Sciatic nerve (tissue), 2 donors: ENCODE results near the gene SERPINB3. TPM values are rescaled to one million over a fixed set of nuclear protein-coding genes. Genes with fewer than 3 reads are reported as not detected.
"Not testable (repeated sequence)": the region's sequence is repeated elsewhere in the genome, so short reads cannot be mapped to it uniquely, and the experiment has no call there.

ENCODE experiments used
- ATAC-seq: fragments of 200-7000 bp; cut with Tn5 transposase; one replicate; pipeline ENCODE4 v1.9.1; 2020; ENCODE audit warnings: mild to moderate bottlenecking, moderate library complexity
- DNase-seq: peaks from one replicate; pipeline ENCODE4 v3.0.0-alpha.2; 2020; ENCODE audit warnings: low spot score
- intact Hi-C: fragments of 100-400 bp; cut with DNase I; formaldehyde crosslinking; loops from one replicate; pipeline ENCODE4 v1.14.2; 2022
- total RNA-seq: library from RNA; stranded (reverse); fragmentation: NEBNext Ultra II Directional; extraction: Animal tissue kit (Norgen Biotek cat#: 25700); gene quantifications from one replicate; pipeline ENCODE4 v1.2.1, GENCODE V29; 2021
- donor health status: DM: no; HTN: no; CAD: no.
- donor health status: DM: no; HTN: no; CAD: no.

Gene SERPINB3
- total RNA-seq: not detected

- DNase-seq, intact Hi-C loops, ATAC-seq: not testable (repeated sequence)
These were observed at the start of gene SERPINB3 for GRCh38 chr18:63661750-63662149. Gene SERPINB3 (minus strand): TSS chr18:63661893. CDS start chr18:63661216, 677 bp downstream.

GRCh38 chr18:63708650-63709049 lies 47.0 kb upstream of the SERPINB3 start:
- DNase-seq (no peak), ATAC-seq (no peak)
- intact Hi-C loops: no loop called here

DNA sequence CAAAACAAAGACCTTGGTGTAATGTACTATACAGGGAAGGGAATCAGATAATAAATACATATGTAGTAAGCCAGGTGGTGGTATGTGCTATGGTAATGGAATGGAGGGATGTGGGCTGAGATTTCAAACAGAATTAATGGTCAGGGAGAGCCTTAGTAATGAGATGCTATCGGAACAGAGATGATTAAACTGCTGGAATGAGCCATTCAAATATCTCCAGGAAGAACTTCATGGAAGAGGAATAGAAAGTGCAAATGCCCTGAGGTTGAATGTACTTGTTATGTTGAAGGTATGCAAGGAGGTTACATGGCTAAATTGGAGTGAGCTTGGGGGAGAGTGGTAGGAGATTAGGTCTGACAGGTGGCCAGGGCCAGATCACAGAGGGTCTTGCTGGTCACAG lies 46.1 kb upstream of the SERPINB3 start:
- ATAC-seq: no peak
- intact Hi-C loops: no loop called here

DNA sequence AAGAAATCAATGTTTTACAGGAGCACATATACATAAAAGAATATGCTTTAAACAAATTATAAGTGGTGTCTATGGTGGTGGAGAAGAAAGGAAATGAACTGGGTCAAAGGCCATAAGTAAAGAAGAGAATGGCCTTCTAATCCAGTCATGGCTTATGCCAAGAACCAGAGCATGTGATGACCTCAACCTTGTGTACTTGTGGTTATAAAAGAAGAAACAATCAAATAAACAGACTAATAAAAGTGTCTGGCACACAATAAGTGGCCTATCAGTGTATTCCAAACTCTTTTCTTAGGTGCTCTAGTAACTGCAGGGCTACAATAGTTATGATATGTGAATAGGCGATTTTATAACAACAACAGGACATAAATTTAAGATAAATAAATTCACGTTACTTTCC lies 43.7 kb upstream of the SERPINB3 start:
- DNase-seq: no peak
- no peak for ATAC-seq
- intact Hi-C loops: no loop called here

More for the DNA sequence above, 46.1 kb upstream of the SERPINB3 start:
- no peak for DNase-seq

DNA sequence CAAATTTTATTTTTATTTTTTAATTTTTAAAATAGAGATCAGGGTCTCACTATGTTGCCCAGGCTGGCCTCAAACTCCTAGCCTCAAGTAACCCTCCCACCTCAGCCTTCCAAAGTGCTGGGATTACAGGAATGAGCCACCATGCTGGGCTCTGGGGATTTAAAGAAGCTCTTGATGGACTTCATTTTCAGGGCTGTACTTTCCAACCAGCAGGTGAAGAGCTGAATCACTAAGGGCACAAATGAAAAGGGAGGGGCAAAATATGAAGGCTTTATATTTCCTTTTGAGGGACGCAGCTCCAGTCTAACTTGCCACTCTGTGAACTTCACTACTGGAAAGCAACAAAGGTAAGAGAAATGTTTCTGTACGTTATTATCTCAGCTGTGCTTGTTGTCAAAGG lies 41.0 kb upstream of the SERPINB3 start, which contains the start of gene SERPINB11:
Gene SERPINB11, plus strand, starts transcription at position 301 of the 400 bp plus-strand sequence. CDS start 7,234 bp downstream, outside the sequence.
- no peak for DNase-seq
- intact Hi-C loops: no loop called here
- ATAC-seq: no peak

DNA sequence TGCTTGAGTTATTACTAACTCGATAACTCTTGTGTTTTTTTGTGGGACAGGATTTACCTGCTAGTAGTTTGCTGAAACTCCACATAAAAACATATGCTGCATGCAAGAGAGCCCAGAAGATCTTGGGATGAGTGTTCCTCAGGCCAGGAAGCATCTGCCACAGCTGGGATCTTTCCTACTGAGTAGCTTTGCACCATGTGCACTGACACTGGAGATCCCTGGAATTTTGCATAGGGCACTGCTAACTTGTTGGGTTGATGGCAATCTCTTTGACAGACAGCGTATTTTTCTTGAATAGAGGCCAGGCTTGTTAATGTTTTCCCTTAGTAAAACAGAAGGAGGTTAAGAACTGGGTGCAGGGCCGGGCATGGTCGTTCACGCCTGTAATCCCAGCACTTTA lies 40.3 kb upstream of the SERPINB3 start:
- DNase-seq: no peak
- no peak for ATAC-seq
- intact Hi-C loops: no loop called here

GRCh38 chr18:63700501-63700900 lies 38.8 kb upstream of the SERPINB3 start:
- DNase-seq: no peak
- intact Hi-C loops: no loop called here
- no peak for ATAC-seq

GRCh38 chr18:63697097-63697660 lies 35.5 kb upstream of the SERPINB3 start:
- ATAC-seq (no peak), DNase-seq (no peak)
- intact Hi-C loops: no loop called here

DNA sequence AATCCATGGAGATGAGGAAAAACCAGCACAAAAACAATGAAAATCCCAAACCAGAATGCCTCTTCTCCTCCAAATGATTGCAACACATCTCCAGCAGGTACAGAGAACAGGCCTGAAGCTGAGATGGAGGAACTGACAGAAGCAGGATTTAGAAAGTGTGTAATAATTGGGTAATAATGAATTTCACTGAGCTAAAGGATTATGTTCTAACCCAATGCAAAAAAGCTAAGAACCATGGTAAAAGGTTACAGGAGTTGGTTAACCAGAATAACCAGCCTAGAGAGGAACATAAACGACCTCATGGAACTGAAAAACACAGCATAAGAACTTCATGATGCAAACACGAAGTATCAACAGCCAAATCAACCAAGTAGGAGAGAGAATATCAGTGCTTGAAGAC lies 27.4 kb upstream of the SERPINB3 start:
- DNase-seq (no peak), ATAC-seq (no peak)
- intact Hi-C loops: no loop called here

- ATAC-seq (no peak), DNase-seq (no peak)
- intact Hi-C loops: no loop called here
These were observed 25.2 kb upstream of the SERPINB3 start for GRCh38 chr18:63686871-63687270.

DNA sequence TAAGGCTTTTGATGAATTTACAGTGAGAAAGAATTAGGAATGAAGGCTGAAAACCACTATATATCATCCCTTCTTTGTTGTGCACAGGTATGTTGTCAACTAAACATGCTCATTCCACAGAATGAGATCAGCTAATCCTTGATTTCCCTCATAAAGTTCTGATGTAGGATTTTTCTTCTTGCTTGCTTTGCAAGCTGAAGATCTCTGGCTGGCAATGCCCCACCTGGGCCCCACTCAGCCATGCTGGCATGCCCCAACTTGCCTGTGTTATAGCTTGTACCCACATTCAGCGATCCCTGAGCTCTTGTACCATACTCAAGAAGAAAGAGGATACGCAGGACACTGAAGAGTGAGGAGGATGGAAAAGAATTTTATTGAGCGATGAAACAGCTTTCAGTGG lies 23.0 kb upstream of the SERPINB3 start:
- intact Hi-C loops: no loop called here
- DNase-seq (no peak), ATAC-seq (no peak)

DNA sequence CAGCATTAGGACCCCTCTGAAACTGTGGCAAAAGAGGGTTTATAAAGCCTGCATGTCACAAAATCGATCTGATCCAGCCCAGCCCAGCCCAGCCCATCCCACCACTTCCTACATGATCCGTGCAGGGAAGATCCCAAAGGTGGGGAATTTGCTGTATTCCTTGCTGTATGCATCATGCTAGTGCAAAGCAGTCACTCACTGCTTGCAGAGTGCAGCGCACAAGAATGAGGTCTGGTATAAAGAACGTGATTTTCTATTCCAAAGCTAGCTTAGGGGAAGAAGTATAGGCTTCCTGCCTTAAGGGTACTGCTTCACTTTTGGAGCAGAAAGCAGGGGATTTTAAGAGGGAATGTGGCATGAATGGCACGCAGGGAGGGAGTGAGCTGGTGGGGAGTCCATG lies 22.2 kb upstream of the SERPINB3 start:
- intact Hi-C loops: no loop called here

GRCh38 chr18:63683152-63683551 lies 21.5 kb upstream of the SERPINB3 start:
- peak; percentile 62 for ATAC-seq
- no peak for DNase-seq
- intact Hi-C loops: no loop called here

More for the DNA sequence above, 22.2 kb upstream of the SERPINB3 start:
- no peak for ATAC-seq
- no peak for DNase-seq

DNA sequence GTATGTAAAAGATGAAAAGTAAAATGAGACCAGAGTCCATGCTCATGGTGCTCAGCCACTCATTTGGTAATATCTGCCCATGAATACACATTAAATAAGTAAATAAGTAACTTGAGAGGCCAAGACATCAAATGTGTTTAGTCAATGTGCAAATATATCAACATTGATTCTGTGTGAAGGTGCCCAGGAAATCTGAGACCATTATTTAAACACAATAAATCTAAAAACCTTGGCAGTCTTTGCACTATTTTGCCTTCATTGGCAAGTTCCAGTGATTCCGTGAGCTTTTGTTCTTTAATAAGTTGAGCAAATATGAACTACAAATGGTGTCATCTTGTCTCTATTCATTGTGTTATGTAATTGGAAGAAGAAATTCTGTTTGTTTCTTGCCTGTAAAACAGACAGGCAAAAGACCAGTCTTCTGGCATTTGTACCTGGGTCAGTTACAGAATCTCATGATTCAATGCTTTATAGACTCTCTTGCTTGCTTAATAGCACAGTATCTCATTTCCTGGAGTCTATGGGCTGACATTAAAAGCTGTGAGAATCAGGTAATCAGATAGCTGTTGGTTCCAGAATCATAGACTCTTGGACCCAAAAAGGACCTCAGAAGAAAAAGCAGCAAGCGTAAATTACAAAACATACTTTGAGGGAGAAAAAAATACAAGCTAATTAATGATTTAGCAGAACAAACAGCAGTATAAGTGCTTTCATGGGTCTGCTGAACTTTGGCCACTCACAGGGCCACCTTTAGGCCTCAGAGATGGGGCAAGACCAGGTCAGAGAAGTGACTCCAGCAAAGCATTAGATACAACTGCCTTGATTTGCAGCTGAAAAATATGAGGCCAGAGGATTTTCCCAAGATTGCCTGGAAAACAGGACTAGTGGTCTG lies 20.0 kb upstream of the SERPINB3 start:
- intact Hi-C loops: no loop called here
- no peak for ATAC-seq
- DNase-seq: no peak

- ATAC-seq: no peak
These were observed 18.3 kb upstream of the SERPINB3 start for GRCh38 chr18:63679820-63680606.

DNA sequence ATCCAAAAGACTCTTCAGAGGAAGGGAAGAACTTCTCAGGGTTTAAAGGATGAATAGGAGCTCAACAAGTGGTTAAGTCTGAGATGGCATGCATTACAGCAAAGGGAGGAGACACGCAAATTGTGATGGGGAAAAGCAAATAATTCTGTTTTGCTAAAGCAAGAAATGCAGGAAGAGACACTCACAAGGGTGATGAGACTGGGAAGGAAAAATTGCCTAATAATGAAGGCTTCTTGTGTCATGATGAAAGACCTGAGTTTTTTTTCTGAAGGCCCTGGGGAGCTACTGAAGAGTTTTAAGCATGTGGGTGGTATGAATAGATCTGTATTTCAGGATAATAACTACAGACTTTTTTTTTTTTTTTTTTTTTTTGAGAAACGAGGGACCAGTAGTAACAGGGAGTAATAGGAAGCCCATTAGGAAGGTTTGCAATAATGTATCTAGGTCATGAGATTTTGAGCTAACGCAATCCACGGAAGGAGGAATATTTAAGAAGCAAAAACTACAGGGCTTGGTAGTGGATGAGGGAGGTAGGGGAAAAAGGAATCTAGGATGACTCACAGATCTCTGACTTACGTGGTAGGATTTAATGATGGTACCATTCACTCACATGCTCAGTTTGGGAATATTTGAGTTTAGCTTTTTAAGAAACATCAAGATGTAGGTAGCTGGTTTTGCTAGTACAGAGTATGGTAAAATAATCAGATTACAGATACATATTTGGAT lies 16.0 kb upstream of the SERPINB3 start:
- intact Hi-C loops: no loop called here
- DNase-seq: no peak
- ATAC-seq: no peak

More at GRCh38 chr18:63679820-63680606, 18.3 kb upstream of the SERPINB3 start:
- no peak for DNase-seq
- intact Hi-C loops: no loop called here

DNA sequence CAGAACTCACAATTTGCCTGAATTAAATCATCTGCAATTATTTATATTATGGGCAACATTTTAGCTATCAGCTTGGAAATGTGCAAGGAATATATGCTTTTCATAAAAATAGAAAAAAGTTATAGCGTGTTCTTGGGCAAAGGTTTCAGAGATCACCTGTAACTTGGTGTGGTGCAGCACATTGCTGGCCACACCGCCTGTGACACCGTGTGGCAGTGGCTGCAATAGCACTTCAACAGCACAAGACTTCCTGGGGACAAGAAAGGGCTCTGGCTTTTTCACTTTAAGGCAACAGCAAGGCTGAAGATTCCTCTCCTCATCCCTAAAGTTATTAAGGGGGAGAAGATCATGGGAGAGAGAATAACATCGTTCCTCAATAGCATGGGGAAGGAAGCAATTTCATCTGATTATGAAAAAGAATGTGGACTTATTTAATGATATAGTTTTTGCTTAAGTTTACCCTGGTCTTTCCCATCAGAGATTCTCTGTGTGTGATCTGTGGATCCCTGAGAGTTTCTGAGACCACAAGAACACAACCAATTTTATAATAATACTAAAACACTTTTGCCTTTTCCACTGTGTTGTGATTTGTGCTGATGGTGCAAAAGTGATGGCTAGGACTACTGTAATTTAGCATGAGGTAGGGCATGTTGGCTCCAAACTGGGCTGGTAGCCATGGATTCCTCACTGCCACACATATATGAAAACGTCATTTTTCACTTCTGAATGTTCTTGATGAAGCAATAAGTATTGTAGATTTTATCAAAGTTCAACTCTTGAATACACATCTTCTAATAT lies 15.0 kb upstream of the SERPINB3 start:
- DNase-seq (no peak), ATAC-seq (no peak)
- intact Hi-C loops: no loop called here

DNA sequence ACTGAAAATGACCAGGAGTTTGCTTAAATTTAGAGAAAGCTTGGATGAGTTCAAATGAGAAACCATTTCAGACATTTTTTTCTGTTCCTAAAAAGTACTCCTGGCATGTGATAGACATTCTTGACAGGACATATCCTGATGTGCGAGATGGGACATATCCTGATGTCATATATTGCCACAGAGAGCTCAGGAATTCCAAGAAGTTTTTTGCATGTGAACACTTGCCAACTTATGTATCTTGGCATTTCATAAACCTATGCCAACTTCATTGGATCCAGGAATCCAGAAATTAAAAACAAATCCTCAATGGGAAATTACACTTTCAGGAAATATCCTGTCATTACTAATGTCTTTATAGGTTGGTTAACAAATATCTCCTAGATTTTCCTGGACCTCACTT lies 2.9 kb upstream of the SERPINB3 start:
- intact Hi-C loops: no loop called here
- DNase-seq: no peak
- ATAC-seq: no peak
